SK-N-SH (cell line): ENCODE data around the gene LPP.

ENCODE experiments used
- TEAD4 ChIP-seq: IDR thresholded peaks from 2 replicates; pipeline ENCODE4 v1.4.0; 2012; ENCODE audit warnings: mild to moderate bottlenecking, borderline replicate concordance; ENCODE audit not compliant: insufficient read depth
- ZBTB33 ChIP-seq: IDR thresholded peaks from 2 replicates; pipeline ENCODE4 v1.4.0; 2012; ENCODE audit warnings: low read depth, borderline replicate concordance

- no peak for TF ChIP-seq ZBTB33
- no peak for TF ChIP-seq TEAD4
These were observed 602.3 kb downstream of the LPP start for GRCh38 chr3:188756241-188756640.
